Measurements from ENCODE around the gene EEIG1.

Gene EEIG1

GRCh38 chr9:127959841-127960409 lies 20.9 kb downstream of the EEIG1 start:
- no peak for DNase-seq (ENCODE audit: low read depth)

GRCh38 chr9:127959398-127959797 lies 21.4 kb downstream of the EEIG1 start:
- no peak for DNase-seq (ENCODE audit: low read depth)

DNA sequence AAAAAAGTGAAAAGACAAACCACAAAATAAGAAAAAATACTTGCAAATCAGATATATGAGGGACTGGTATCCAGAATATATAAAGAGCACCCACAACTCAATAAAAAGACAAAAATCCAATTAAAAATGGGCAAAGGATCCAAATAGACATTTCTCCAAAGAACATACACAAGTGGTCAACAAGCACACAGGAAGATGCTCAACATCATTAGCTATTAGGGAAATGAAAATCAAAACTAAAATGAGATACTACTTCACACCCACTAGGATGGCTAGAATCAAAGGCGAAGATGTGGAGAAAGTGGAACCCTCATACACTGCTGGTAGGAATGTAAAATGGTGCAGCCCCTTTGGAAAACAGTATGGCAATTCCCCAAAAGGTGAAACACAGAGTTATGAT lies 22.1 kb downstream of the EEIG1 start:
- DNase-seq (ENCODE audit: low read depth) = no peak

GRCh38 chr9:127955294-127956015 lies 25.3 kb downstream of the EEIG1 start:
- DNase-seq (ENCODE audit: low read depth) = no peak

GRCh38 chr9:127954831-127955293 lies 25.9 kb downstream of the EEIG1 start:
- DNase-seq (ENCODE audit: low read depth) = no peak

- DNase-seq (ENCODE audit: low read depth) = no peak
Observed at GRCh38 chr9:127953768-127954505, 26.9 kb downstream of the EEIG1 start.

- no peak for DNase-seq (ENCODE audit: low read depth)
Observed at GRCh38 chr9:127953154-127953553, 27.6 kb downstream of the EEIG1 start.

- no peak for DNase-seq (ENCODE audit: low read depth)
Observed at GRCh38 chr9:127950513-127951289, 30.1 kb downstream of the EEIG1 start.

- no peak for DNase-seq (ENCODE audit: low read depth)
Observed at GRCh38 chr9:127949827-127950512, 30.8 kb downstream of the EEIG1 start.

GRCh38 chr9:127947841-127948710 lies 32.7 kb downstream of the EEIG1 start:
- DNase-seq (ENCODE audit: low read depth) = no peak

- no peak for DNase-seq (ENCODE audit: low read depth)
Observed at GRCh38 chr9:127946728-127947127, 34.1 kb downstream of the EEIG1 start.

DNA sequence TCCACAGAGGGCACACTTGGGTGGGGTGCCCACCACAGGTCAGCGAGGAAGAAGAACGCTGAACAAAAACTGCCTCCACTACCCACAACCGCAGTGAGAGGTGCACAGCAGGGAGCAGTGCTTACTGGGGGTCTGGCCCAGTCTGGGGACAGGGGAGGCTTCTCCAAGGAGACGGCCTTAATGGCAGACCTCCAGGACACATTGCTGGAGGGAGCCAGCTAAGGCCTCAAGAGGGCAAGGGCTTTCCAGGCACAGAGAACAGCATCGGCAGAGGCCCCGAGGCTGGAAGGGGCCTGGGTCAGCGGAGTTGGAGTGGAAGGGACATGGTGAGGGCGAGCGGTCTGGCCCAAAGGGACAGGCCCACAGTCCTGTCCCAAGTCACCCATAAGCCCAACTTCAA lies 34.8 kb downstream of the EEIG1 start:
- no peak for DNase-seq (ENCODE audit: low read depth)

DNA sequence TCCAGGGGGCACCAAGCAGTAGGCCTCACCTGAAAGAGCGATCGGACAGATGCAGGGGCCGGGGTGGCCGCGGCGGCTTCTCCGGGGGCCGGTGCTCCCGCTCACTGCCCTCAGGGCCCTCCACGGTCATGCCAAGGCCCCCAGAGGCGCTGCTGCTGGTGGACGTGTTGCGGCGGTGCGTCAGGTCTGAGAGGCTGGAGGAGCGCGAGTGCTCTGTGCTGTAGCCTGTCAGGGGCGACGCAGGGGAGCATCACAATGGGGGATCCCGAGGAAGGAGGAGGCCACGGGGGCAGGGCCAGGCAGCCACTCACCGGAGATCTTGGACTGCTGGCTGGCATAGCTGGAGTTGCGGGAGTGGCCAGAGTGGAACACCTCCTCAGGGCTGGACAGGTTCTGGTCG lies 35.5 kb downstream of the EEIG1 start:
- DNase-seq (ENCODE audit: low read depth) = no peak

DNA sequence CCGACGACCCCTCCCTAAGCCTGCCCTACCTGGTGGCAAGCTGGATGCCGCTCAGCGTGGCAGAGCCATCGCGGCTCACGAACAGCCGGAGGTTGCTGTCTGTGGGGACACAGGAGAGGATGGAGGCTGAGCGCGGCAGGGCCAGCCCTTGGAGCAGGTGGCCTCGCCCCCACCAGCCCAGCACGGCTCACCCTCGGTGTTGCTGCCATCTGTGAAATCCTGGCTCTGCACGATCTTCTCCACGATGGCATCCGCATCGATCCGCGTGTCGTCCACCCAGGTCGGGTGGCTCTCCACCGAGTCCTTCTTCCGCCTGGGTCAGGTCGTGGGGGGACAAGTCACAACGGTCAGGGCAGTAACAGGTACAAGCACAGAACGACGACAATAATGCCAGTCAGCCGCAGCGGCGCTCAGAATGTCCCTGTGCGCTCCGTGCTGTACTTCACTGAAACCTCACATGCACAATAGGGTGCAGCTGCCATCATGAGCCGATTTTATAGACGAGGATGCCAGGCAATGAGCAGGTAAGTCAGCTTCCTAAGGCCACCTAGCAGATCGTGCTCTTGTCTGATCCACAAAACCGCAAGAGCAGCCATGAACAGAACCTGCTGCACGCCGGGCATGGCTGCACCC lies 36.1 kb downstream of the EEIG1 start:
- no peak for DNase-seq (ENCODE audit: low read depth)

- peak; percentile 62 for DNase-seq (ENCODE audit: low read depth)
Observed at GRCh38 chr9:127943731-127944144, 37.1 kb downstream of the EEIG1 start.

GRCh38 chr9:127943011-127943662 lies 37.7 kb downstream of the EEIG1 start:
- no peak for DNase-seq (ENCODE audit: low read depth)

- DNase-seq (ENCODE audit: low read depth) = peak; percentile 43
Observed at GRCh38 chr9:127942216-127943010, 38.4 kb downstream of the EEIG1 start.

DNA sequence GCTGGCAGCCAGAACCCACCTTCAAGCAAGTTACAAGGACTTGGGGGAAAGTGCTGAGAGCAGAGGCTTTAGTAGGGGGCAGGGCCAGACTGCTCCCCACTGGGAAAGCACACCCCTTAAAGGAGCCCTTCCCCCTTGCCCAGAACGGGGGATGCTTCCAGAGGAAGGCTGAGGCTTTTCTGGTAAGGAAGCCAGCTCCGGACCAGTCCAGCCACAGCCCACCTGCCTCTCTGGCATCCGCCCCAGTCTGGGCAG lies 38.9 kb downstream of the EEIG1 start:
- DNase-seq (ENCODE audit: low read depth) = no peak

All from amniotic epithelial cell (primary cell).